ENCODE measurements around the gene STARD13. TPM values are rescaled to one million over a fixed set of nuclear protein-coding genes. Genes with fewer than 3 reads are reported as not detected.

Gene STARD13
- total and polyA plus RNA-seq, 8 donors = 4.4 to 158 (median 44.0) TPM

GRCh38 chr13:33152389-33152788 is 133.2 kb downstream of the STARD13 start:
- Histone ChIP-seq H3K4me3 (no peak overlapping the region), H3K27ac (no peak overlapping the region), H3K36me3 (peaks cover 0 to 11% (median 5%) of the 10 kb centered on the region in 4 donors), H3K4me1 (peaks cover 0 to 36% (median 22%) of the 10 kb centered on the region in 4 donors), H3K27me3 (no peaks in the 10 kb centered on the region), H3K9me3 (no peaks in the 10 kb centered on the region)
- peak in 1 of 2 donors; percentile 64 for DNase-seq
- WGBS, 5 donors = 46 to 71% (median 66%) methylated on average over 3 of the region's 3 CpGs
- TF ChIP-seq POLR2AphosphoS5 (IDR thresholded peaks at IDR 0.05) = no peak
- TF ChIP-seq CTCF (IDR thresholded peaks at IDR 0.05) = no peak
- TF ChIP-seq POLR2A (IDR thresholded peaks at IDR 0.05) = no peak
- TF ChIP-seq EP300 (IDR thresholded peaks at IDR 0.05) = no peak
- intact Hi-C loops (cut with DNase I; ENCODE audit: low total_unique reads) = no loop called here

GRCh38 chr13:33150662-33151061 is 134.9 kb downstream of the STARD13 start:
- Histone ChIP-seq H3K9me3 (no peaks in the 10 kb centered on the region), H3K4me3 (no peak overlapping the region), H3K27ac (no peak overlapping the region), H3K36me3 (peaks cover 0 to 11% (median 1%) of the 10 kb centered on the region in 4 donors), H3K27me3 (no peaks in the 10 kb centered on the region), H3K4me1 (peaks cover 0 to 40% (median 24%) of the 10 kb centered on the region in 4 donors)
- WGBS, 5 donors = 82 to 93% (median 92%) methylated on average over 5 of the region's 5 CpGs
- TF ChIP-seq EP300 (IDR thresholded peaks at IDR 0.05) (no peak), CTCF (IDR thresholded peaks at IDR 0.05) (no peak), POLR2AphosphoS5 (IDR thresholded peaks at IDR 0.05) (no peak), POLR2A (IDR thresholded peaks at IDR 0.05) (no peak)
- intact Hi-C loops (cut with DNase I; ENCODE audit: low total_unique reads) = no loop called here
- DNase-seq = no peak

- no peak overlapping the region for H3K4me3 ChIP-seq
- intact Hi-C loops (cut with DNase I; ENCODE audit: low total_unique reads) = no loop called here
- TF ChIP-seq POLR2A (IDR thresholded peaks at IDR 0.05) (no peak), POLR2AphosphoS5 (IDR thresholded peaks at IDR 0.05) (no peak), EP300 (IDR thresholded peaks at IDR 0.05) (no peak), CTCF (IDR thresholded peaks at IDR 0.05) (no peak)
- H3K36me3 ChIP-seq = peaks cover 0 to 11% (median 1%) of the 10 kb centered on the region in 4 donors
- DNase-seq = peak in 1 of 2 donors; percentile 52
- no peak overlapping the region for H3K27ac ChIP-seq
- H3K27me3 ChIP-seq = no peaks in the 10 kb centered on the region
- H3K9me3 ChIP-seq = no peaks in the 10 kb centered on the region
- peaks cover 0 to 40% (median 24%) of the 10 kb centered on the region in 4 donors for H3K4me1 ChIP-seq
- WGBS, 5 donors = 17 to 56% (median 30%) methylated on average over 1 of the region's 1 CpG
Measured at GRCh38 chr13:33150126-33150525, 135.4 kb downstream of the STARD13 start.

GRCh38 chr13:33147832-33148231 is 137.7 kb downstream of the STARD13 start:
- TF ChIP-seq POLR2A (IDR thresholded peaks at IDR 0.05) (no peak), POLR2AphosphoS5 (IDR thresholded peaks at IDR 0.05) (no peak), CTCF (IDR thresholded peaks at IDR 0.05) (no peak)
- no peak for DNase-seq
- Histone ChIP-seq H3K27me3 (no peaks in the 10 kb centered on the region), H3K27ac (no peak overlapping the region), H3K4me1 (peaks cover 0 to 29% (median 11%) of the 10 kb centered on the region in 4 donors), H3K36me3 (no peaks in the 10 kb centered on the region), H3K9me3 (no peaks in the 10 kb centered on the region), H3K4me3 (no peak overlapping the region)
- 94 to 100% (median 97%) methylated on average over 3 of the region's 3 CpGs for WGBS, 5 donors
- intact Hi-C loops (cut with DNase I; ENCODE audit: low total_unique reads) = no loop called here

All from stomach (tissue), 9 donors.